ENCODE data around the gene CNRIP1.
A peak's percentile ranks its signal among the peaks of the same experiment; 100 is the strongest.

The CNRIP1 gene

GRCh38 chr2:68279691-68280090 lies 40.1 kb downstream of the CNRIP1 start:
- no peak for TF ChIP-seq CTCF (conservative IDR thresholded peaks at IDR 0.05)
- H3K27ac ChIP-seq, result peak overlapping the region; percentile 76

GRCh38 chr2:68278169-68278568 lies 41.6 kb downstream of the CNRIP1 start:
- H3K27ac ChIP-seq, result peak overlapping the region; percentile 76
- TF ChIP-seq CTCF (conservative IDR thresholded peaks at IDR 0.05), result no peak

GRCh38 chr2:68274022-68274421 lies 45.7 kb downstream of the CNRIP1 start:
- H3K27ac ChIP-seq, result no peak overlapping the region
- TF ChIP-seq CTCF (conservative IDR thresholded peaks at IDR 0.05), result no peak

- TF ChIP-seq CTCF (conservative IDR thresholded peaks at IDR 0.05), result no peak
- H3K27ac ChIP-seq, result no peak overlapping the region
Measured at GRCh38 chr2:68272246-68272994, 47.3 kb downstream of the CNRIP1 start.

GRCh38 chr2:68266655-68267054 lies 53.1 kb downstream of the CNRIP1 start:
- TF ChIP-seq CTCF (conservative IDR thresholded peaks at IDR 0.05), result no peak

GRCh38 chr2:68263632-68264031 lies 56.1 kb downstream of the CNRIP1 start:
- no peak for TF ChIP-seq CTCF (conservative IDR thresholded peaks at IDR 0.05)
- peak overlapping the region; percentile 35 for H3K27ac ChIP-seq

More at GRCh38 chr2:68266655-68267054, 53.1 kb downstream of the CNRIP1 start:
- H3K27ac ChIP-seq, result no peak overlapping the region

- H3K27ac ChIP-seq, result no peak overlapping the region
- no peak for TF ChIP-seq CTCF (conservative IDR thresholded peaks at IDR 0.05)
Measured at GRCh38 chr2:68258851-68259250, 60.9 kb downstream of the CNRIP1 start.
